Stimulated activated CD4-positive, alpha-beta T cell treated with anti-CD3 and anti-CD28 coated beads, Interleukin-4, amount 100 ng/mL, for 4 hours (primary cell): ENCODE measurements around the gene NUP93.

Source experiments
- DNase-seq, 2 experiments: peaks; one replicate each; pipeline ENCODE4 v3.0.0-alpha.2; 2020

NUP93 gene

GRCh38 chr16:56823081-56823733, 93.3 kb downstream of the NUP93 start:
- DNase-seq, result no peak

GRCh38 chr16:56824331-56824730, 94.4 kb downstream of the NUP93 start:
- no peak for DNase-seq

- no peak for DNase-seq
These were observed 94.9 kb downstream of the NUP93 start for GRCh38 chr16:56824804-56825203.

GRCh38 chr16:56825826-56826225, 95.9 kb downstream of the NUP93 start:
- DNase-seq, result no peak

GRCh38 chr16:56828647-56829046, 98.7 kb downstream of the NUP93 start:
- no peak for DNase-seq

- DNase-seq, result no peak
These were observed 100.7 kb downstream of the NUP93 start for GRCh38 chr16:56830669-56831068.

GRCh38 chr16:56832768-56833167, 102.8 kb downstream of the NUP93 start:
- no peak for DNase-seq

GRCh38 chr16:56833243-56833970, 103.5 kb downstream of the NUP93 start:
- no peak for DNase-seq

- no peak for DNase-seq
These were observed 105.4 kb downstream of the NUP93 start for GRCh38 chr16:56835320-56835719.

GRCh38 chr16:56836410-56837230, 106.7 kb downstream of the NUP93 start:
- no peak for DNase-seq

GRCh38 chr16:56838622-56839337, 108.9 kb downstream of the NUP93 start:
- DNase-seq, result no peak

GRCh38 chr16:56841233-56841632, 111.3 kb downstream of the NUP93 start:
- DNase-seq, result no peak

GRCh38 chr16:56841659-56842058, 111.7 kb downstream of the NUP93 start:
- DNase-seq, result no peak

GRCh38 chr16:56842133-56842532, 112.2 kb downstream of the NUP93 start:
- no peak for DNase-seq

GRCh38 chr16:56844056-56844455, 114.1 kb downstream of the NUP93 start:
- no peak for DNase-seq

- DNase-seq, result no peak
These were observed 117.4 kb downstream of the NUP93 start for GRCh38 chr16:56847173-56847910.

GRCh38 chr16:56848029-56848936, 118.4 kb downstream of the NUP93 start:
- DNase-seq, result no peak

GRCh38 chr16:56848955-56849689, 119.2 kb downstream of the NUP93 start:
- no peak for DNase-seq

- DNase-seq, result no peak
These were observed 120.1 kb downstream of the NUP93 start for GRCh38 chr16:56849690-56850680.
